Measurements from ENCODE around the gene FADS6.
"Not testable (repeated sequence)": the region's sequence is repeated elsewhere in the genome, so short reads cannot be mapped to it uniquely, and the experiment has no call there.

FADS6 gene

GRCh38 chr17:74920642-74921025 lies 27.2 kb upstream of the FADS6 start:
- DNase-seq, result no peak

- no peak for DNase-seq
Measured at GRCh38 chr17:74920306-74920620, 26.8 kb upstream of the FADS6 start.

- DNase-seq, result no peak
Measured at GRCh38 chr17:74919440-74920305, 26.2 kb upstream of the FADS6 start.

GRCh38 chr17:74918906-74919305 lies 25.5 kb upstream of the FADS6 start:
- no peak for DNase-seq

GRCh38 chr17:74917430-74917829 lies 24.0 kb upstream of the FADS6 start:
- no peak for DNase-seq

- DNase-seq, result no peak
Measured at GRCh38 chr17:74916851-74917199, 23.4 kb upstream of the FADS6 start.

GRCh38 chr17:74916136-74916850 lies 22.9 kb upstream of the FADS6 start:
- DNase-seq, result no peak

- DNase-seq, result not testable (repeated sequence)
Measured at GRCh38 chr17:74911423-74911822, 18.0 kb upstream of the FADS6 start.

GRCh38 chr17:74909097-74909496 lies 15.7 kb upstream of the FADS6 start:
- not testable (repeated sequence) for DNase-seq

GRCh38 chr17:74907012-74907411 lies 13.6 kb upstream of the FADS6 start:
- no peak for DNase-seq

GRCh38 chr17:74906214-74906793 lies 12.9 kb upstream of the FADS6 start:
- DNase-seq, result not testable (repeated sequence)

GRCh38 chr17:74904687-74905409 lies 11.4 kb upstream of the FADS6 start:
- DNase-seq, result no peak

GRCh38 chr17:74903671-74904070 lies 10.2 kb upstream of the FADS6 start:
- DNase-seq, result no peak

- DNase-seq, result no peak
Measured at GRCh38 chr17:74903034-74903433, 9.6 kb upstream of the FADS6 start.

GRCh38 chr17:74901353-74902135 lies 8.1 kb upstream of the FADS6 start:
- DNase-seq, result no peak

GRCh38 chr17:74900208-74900607 lies 6.8 kb upstream of the FADS6 start:
- DNase-seq, result no peak

GRCh38 chr17:74898376-74898946 lies 5.0 kb upstream of the FADS6 start:
- no peak for DNase-seq

GRCh38 chr17:74893936-74894671 lies 671 bp upstream of the FADS6 start:
- no peak for DNase-seq

- DNase-seq, result no peak
Measured at GRCh38 chr17:74892013-74892841, 1.2 kb downstream of the FADS6 start.

GRCh38 chr17:74890554-74890953 lies 2.9 kb downstream of the FADS6 start:
- no peak for DNase-seq

- no peak for DNase-seq
Measured at GRCh38 chr17:74888469-74888868, 5.0 kb downstream of the FADS6 start.
